Vagina (tissue), 2 donors: ENCODE data around the gene CD300LB.

Source experiments
- POLR2A ChIP-seq, 2 donors: fragments of 450-650 bp; IDR thresholded peaks; one replicate each; pipeline ENCODE4 v1.6.1; 2017; ENCODE audit warnings: antibody characterized with exemption in 2 of 2, mild to moderate bottlenecking in 2 of 2, moderate library complexity in 2 of 2
- POLR2AphosphoS5 ChIP-seq, 2 donors: sonication (generic); formaldehyde crosslinking; IDR thresholded peaks; one replicate each; pipeline ENCODE4 v1.9.0; 2017; ENCODE audit warnings: antibody characterized with exemption in 2 of 2, mild to moderate bottlenecking in 2 of 2, low read depth in 1 of 2; ENCODE audit not compliant: insufficient read depth in 1 of 2
- TF ChIP-seq, protein P1 (sequence below), 3 experiments: fragments of 450-650 bp in 2 of 3; fragments of 200-600 bp in 1 of 3; sonication (generic) in 1 of 3; IDR thresholded peaks; one replicate each; pipeline ENCODE4 v1.5.1; 2017 to 2019; ENCODE audit warnings: antibody characterized with exemption in 3 of 3, mild to moderate bottlenecking in 2 of 3, moderate library complexity in 2 of 3

DNA sequence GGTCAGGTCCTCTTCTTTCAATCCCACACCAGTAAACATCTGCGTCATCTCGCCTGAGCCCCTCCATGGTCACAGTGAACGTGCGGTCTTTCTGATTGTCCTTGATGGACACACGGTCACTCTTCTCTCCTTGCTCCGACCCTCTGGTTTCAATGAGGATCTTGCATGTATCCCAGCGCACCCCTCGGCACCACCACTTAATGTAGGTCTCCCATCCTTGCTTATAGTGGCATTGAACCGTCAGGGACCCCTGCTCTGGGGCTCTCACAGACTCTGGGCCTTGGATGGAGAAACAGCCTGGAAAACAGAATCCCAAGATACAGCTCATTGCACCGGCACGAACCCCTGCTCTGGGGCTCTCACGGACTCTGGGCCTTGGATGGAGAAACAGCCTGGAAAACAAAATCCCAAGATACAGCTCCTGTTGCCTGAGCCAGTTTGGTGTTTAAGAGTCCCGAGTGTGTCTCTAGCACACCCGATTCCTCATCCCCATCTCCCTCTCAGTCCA lies 5.4 kb downstream of the CD300LB start:
- TF ChIP-seq, protein P1, sequence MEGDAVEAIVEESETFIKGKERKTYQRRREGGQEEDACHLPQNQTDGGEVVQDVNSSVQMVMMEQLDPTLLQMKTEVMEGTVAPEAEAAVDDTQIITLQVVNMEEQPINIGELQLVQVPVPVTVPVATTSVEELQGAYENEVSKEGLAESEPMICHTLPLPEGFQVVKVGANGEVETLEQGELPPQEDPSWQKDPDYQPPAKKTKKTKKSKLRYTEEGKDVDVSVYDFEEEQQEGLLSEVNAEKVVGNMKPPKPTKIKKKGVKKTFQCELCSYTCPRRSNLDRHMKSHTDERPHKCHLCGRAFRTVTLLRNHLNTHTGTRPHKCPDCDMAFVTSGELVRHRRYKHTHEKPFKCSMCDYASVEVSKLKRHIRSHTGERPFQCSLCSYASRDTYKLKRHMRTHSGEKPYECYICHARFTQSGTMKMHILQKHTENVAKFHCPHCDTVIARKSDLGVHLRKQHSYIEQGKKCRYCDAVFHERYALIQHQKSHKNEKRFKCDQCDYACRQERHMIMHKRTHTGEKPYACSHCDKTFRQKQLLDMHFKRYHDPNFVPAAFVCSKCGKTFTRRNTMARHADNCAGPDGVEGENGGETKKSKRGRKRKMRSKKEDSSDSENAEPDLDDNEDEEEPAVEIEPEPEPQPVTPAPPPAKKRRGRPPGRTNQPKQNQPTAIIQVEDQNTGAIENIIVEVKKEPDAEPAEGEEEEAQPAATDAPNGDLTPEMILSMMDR (IDR thresholded peaks at IDR 0.05) = no peak
- TF ChIP-seq POLR2A (IDR thresholded peaks at IDR 0.05) (no peak), POLR2AphosphoS5 (IDR thresholded peaks at IDR 0.05; ENCODE audit: insufficient read depth in 1 of 2, low read depth in 1 of 2) (no peak)
